Ovary (tissue), 9 donors: ENCODE measurements around the gene CCDC157. TPM values are rescaled to one million over a fixed set of nuclear protein-coding genes. Genes with fewer than 3 reads are reported as not detected.

ENCODE experiments used
- DNase-seq, 5 donors: peaks; one replicate each; pipeline ENCODE4 v3.0.0-alpha.2; 2019 to 2020
- H3K27ac ChIP-seq, 2 donors: fragments of 200-600 bp; one replicate each; pipeline versions ENCODE4 v1.5.1 to v1.8.0; 2019 to 2022
- H3K27me3 ChIP-seq: fragments of 200-600 bp; one replicate; pipeline ENCODE4 v1.8.0; 2022
- H3K36me3 ChIP-seq: fragments of 200-600 bp; sonication (generic); one replicate; pipeline ENCODE4 v1.5.1; 2019
- H3K4me1 ChIP-seq: one replicate; pipeline ENCODE4 v1.8.1; 2013; ENCODE audit warnings: mild to moderate bottlenecking, moderate library complexity; ENCODE audit not compliant: insufficient read depth
- H3K4me3 ChIP-seq: fragments of 200-600 bp; sonication (generic); one replicate; pipeline ENCODE4 v1.5.1; 2017
- H3K9me3 ChIP-seq, 2 donors: fragments of 200-600 bp in 1 of 2; sonication (generic) in 1 of 2; one replicate each; pipeline versions ENCODE4 v1.5.1 to v1.8.1; 2013 to 2019; ENCODE audit warnings: mild to moderate bottlenecking in 1 of 2, moderate library complexity in 1 of 2
- EP300 ChIP-seq: sonication (generic); formaldehyde crosslinking; IDR thresholded peaks from one replicate; pipeline ENCODE4 v1.6.1; 2017; ENCODE audit warnings: antibody characterized with exemption
- POLR2A ChIP-seq: fragments of 450-650 bp; IDR thresholded peaks from one replicate; pipeline ENCODE4 v1.6.1; 2017; ENCODE audit warnings: antibody characterized with exemption, mild to moderate bottlenecking, moderate library complexity
- WGBS, 3 donors: extraction: QIAGEN DNeasy Blood & Tissue Kit in 1 of 3; methylation state at CpG; one replicate each; pipeline versions ENCODE4 v1.1.5 to v1.1.7; 2013 to 2017; 5-methylcytosine and 5-hydroxymethylcytosine counted together
- intact Hi-C, 4 donors: fragments of 100-400 bp; cut with DNase I; formaldehyde crosslinking; loops; one replicate each; pipeline versions ENCODE4 v1.11.0 to v1.15.1; 2022 to 2023
- polyA plus RNA-seq, 2 donors: library from polyadenylated mRNA; stranded (reverse); fragments of 200-250 nt in 1 of 2; fragments of 350-450 nt in 1 of 2; fragmentation: Illumina TruSeq in 1 of 2; extraction: RNeasy Lipid Tissue Mini Kit (QIAGEN cat#74804) in 1 of 2; gene quantifications; one replicate each; pipeline ENCODE4 v1.2.3, GENCODE V29; 2013 to 2014
- total RNA-seq, 7 donors: library from RNA; depleted of rRNA in 2 of 7; stranded (reverse); fragments of >200 nt in 2 of 7; fragmentation: NEBNext Ultra II Directional in 3 of 7; extraction: Animal tissue kit (Norgen Biotek cat#: 25700) in 3 of 7; gene quantifications; one replicate each; pipeline versions ENCODE4 v1.1.0 to v1.2.4, GENCODE V29; 2016 to 2023
- TF ChIP-seq, protein P1 (sequence below), 3 donors: fragments of 450-650 bp in 2 of 3; fragments of 200-600 bp in 1 of 3; IDR thresholded peaks; one replicate each; pipeline versions ENCODE4 v1.5.1 to v1.8.0; 2016 to 2022; ENCODE audit warnings: antibody characterized with exemption in 3 of 3, mild to moderate bottlenecking in 1 of 3
- donor health status: DM: no; HTN: no; CAD: no; lungs with moderate emphysema.
- donor health status: DM: no; HTN: no; CAD: no.
- donor health status: Bipolar disorder and iron deficiency.
- donor health status: DM: yes; HTN: yes; CAD: no.
- donor health status: DM: no; HTN: no; CAD: no.
- donor health status: DM: yes; HTN: yes; CAD: no.

The CCDC157 gene
- total and polyA plus RNA-seq, 9 donors, result 0.60 to 28.0 (median 2.4) TPM

- WGBS, 3 donors, result 61 to 69% (median 66%) methylated on average over 16 to 19 of the region's 19 CpGs
- no peak overlapping the region for H3K27ac ChIP-seq
- no peaks in the 10 kb centered on the region for H3K27me3 ChIP-seq
- DNase-seq, result no peak
- TF ChIP-seq POLR2A (no peak), EP300 (no peak)
- TF ChIP-seq, protein P1, sequence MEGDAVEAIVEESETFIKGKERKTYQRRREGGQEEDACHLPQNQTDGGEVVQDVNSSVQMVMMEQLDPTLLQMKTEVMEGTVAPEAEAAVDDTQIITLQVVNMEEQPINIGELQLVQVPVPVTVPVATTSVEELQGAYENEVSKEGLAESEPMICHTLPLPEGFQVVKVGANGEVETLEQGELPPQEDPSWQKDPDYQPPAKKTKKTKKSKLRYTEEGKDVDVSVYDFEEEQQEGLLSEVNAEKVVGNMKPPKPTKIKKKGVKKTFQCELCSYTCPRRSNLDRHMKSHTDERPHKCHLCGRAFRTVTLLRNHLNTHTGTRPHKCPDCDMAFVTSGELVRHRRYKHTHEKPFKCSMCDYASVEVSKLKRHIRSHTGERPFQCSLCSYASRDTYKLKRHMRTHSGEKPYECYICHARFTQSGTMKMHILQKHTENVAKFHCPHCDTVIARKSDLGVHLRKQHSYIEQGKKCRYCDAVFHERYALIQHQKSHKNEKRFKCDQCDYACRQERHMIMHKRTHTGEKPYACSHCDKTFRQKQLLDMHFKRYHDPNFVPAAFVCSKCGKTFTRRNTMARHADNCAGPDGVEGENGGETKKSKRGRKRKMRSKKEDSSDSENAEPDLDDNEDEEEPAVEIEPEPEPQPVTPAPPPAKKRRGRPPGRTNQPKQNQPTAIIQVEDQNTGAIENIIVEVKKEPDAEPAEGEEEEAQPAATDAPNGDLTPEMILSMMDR (IDR thresholded peaks at IDR 0.05), result no peak
- intact Hi-C loops, result no loop called here
- H3K36me3 ChIP-seq, result no peaks in the 10 kb centered on the region
- no peaks in the 10 kb centered on the region for H3K9me3 ChIP-seq
- no peak overlapping the region for H3K4me3 ChIP-seq
- no peaks in the 10 kb centered on the region for H3K4me1 ChIP-seq
Observed at GRCh38 chr22:30370641-30371230, 13.9 kb downstream of the CCDC157 start.

DNA sequence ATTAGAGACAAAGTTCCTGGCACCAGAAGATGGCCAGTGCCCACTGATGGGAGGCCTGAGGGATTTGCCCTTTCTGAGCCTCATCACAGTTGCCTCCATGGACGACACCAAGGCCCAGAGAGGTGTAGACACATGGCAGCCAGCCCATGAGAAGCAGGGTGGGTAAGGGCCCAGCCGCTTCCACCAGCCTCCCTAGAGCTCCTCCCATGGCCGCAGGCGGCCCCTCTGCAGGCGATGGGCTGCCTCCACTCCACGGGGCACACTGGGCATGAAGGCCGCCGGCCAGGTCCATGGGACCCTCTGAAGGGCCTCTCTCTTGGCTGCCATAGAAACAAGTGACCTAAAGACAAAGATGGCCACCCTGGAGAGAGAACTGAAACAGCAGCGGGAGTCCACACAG is 14.5 kb downstream of the CCDC157 start:
- intact Hi-C loops, result no loop called here
- Histone ChIP-seq H3K27me3 (no peaks in the 10 kb centered on the region), H3K36me3 (no peaks in the 10 kb centered on the region), H3K4me3 (no peak overlapping the region), H3K27ac (no peak overlapping the region), H3K4me1 (no peaks in the 10 kb centered on the region), H3K9me3 (no peaks in the 10 kb centered on the region)
- TF ChIP-seq, protein P1 (IDR thresholded peaks at IDR 0.05), result no peak
- TF ChIP-seq EP300, result no peak
- DNase-seq, result no peak
- 88 to 91% (median 89%) methylated on average over 9 of the region's 9 CpGs for WGBS, 3 donors

GRCh38 chr22:30371981-30372380 is 15.2 kb downstream of the CCDC157 start:
- H3K9me3 ChIP-seq, result no peaks in the 10 kb centered on the region
- intact Hi-C loops, result no loop called here
- TF ChIP-seq EP300, result no peak
- TF ChIP-seq, protein P1 (IDR thresholded peaks at IDR 0.05), result no peak
- TF ChIP-seq POLR2A, result no peak
- H3K27me3 ChIP-seq, result no peaks in the 10 kb centered on the region
- no peaks in the 10 kb centered on the region for H3K4me1 ChIP-seq
- no peaks in the 10 kb centered on the region for H3K36me3 ChIP-seq
- no peak for DNase-seq
- 69 to 72% (median 70%) methylated on average over 13 of the region's 13 CpGs for WGBS, 3 donors
- no peak overlapping the region for H3K27ac ChIP-seq
- H3K4me3 ChIP-seq, result no peak overlapping the region

- Histone ChIP-seq H3K4me1 (no peaks in the 10 kb centered on the region), H3K27ac (no peak overlapping the region), H3K36me3 (no peaks in the 10 kb centered on the region), H3K4me3 (no peak overlapping the region), H3K27me3 (no peaks in the 10 kb centered on the region), H3K9me3 (no peaks in the 10 kb centered on the region)
- 40 to 57% (median 52%) methylated on average over 8 of the region's 8 CpGs for WGBS, 3 donors
- no peak for TF ChIP-seq POLR2A
- no peak for TF ChIP-seq EP300
- TF ChIP-seq, protein P1 (IDR thresholded peaks at IDR 0.05), result no peak
- DNase-seq, result no peak
- intact Hi-C loops, result no loop called here
Observed at GRCh38 chr22:30372915-30373314, 16.1 kb downstream of the CCDC157 start.
